Bronchial epithelial cell (primary cell): ENCODE data around the gene PPP1R8. TPM values are rescaled to one million over a fixed set of nuclear protein-coding genes. Genes with fewer than 3 reads are reported as not detected.
"Not testable (repeated sequence)": the region's sequence is repeated elsewhere in the genome, so short reads cannot be mapped to it uniquely, and the experiment has no call there.

Experiments used
- DNase-seq: peaks from one replicate; pipeline ENCODE4 v3.0.0-alpha.2; 2010; ENCODE audit warnings: low read depth
- FAIRE-seq: peaks from 2 replicates; lab custom pipeline; 2011; peaks lifted over from hg19 to GRCh38; lab: Jason Lieb, UNC
- H3K27me3 ChIP-seq: 2 replicates; pipeline ENCODE4 v1.5.1; 2011; ENCODE audit warnings: low read length; ENCODE audit not compliant: control insufficient read depth, insufficient read depth
- H3K36me3 ChIP-seq: 2 replicates; pipeline ENCODE4 v1.5.1; 2011; ENCODE audit warnings: low read length; ENCODE audit not compliant: control insufficient read depth, insufficient read depth
- H3K4me3 ChIP-seq: 2 replicates; pipeline ENCODE4 v1.5.1; 2011; ENCODE audit warnings: mild to moderate bottlenecking, low read depth, low read length, control low read depth
- CTCF ChIP-seq: IDR thresholded peaks from 2 replicates; pipeline ENCODE4 v1.5.1; 2011; ENCODE audit warnings: mild to moderate bottlenecking, moderate library complexity, low read length, control low read depth, inconsistent platforms; ENCODE audit not compliant: insufficient read depth, severe bottlenecking
- total RNA-seq: library from RNA; depleted of rRNA; stranded (reverse); fragments of >200 nt; gene quantifications from 2 replicates; pipeline ENCODE4 v1.2.1, GENCODE V29; 2014

The PPP1R8 gene
- total RNA-seq, 1 donor from 2014 or later = 51.9 TPM

DNA sequence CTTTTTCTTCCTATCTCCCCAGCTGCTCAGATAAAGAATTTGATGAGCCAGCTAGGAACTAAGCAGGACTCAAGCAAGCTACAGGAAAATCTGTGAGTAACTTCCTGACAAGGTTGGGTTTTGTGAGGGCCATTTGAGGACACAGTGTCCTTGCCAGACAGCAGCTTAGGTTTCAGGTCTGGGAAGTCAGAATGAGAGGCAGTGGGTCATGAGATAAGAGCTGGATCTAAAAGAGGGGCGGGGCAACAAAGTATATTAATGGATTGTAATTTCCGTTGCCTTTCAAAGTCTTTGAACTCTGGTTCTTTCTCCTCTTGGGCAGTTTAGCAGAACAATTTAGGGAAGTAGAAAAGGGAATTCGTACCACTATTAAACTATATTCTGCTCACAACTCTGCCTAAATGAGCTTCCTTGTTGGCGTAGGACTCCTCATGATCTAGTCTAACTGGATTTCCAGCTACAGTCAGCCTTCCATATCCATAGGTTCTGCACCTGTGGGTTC is 41.0 kb upstream of the PPP1R8 start:
- Histone ChIP-seq H3K36me3 (peaks cover 10% of the 10 kb centered on the region), H3K27me3 (no peaks in the 10 kb centered on the region), H3K4me3 (no peak overlapping the region)
- DNase-seq (peak; percentile 30), FAIRE-seq (no peak)
- TF ChIP-seq CTCF = no peak

DNA sequence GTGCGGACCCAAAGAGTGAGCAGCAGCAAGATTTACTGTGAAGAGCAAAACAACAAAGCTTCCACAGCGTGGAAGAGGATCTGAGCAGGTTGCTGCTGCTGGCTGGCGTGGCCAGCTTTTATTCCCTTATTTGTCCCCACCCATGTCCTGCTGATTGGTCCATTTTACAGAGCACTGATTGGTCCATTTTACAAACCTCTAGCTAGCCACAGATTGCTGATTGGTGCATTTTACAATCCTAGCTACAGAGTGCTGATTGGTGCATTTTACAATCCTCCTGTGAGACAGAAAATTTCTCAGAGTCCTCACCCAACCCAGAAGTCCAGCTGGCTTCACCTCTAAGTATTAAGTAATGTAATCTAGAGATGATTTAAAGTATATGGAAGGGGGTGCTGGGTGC is 40.3 kb upstream of the PPP1R8 start:
- not testable (repeated sequence) for DNase-seq, H3K4me3 ChIP-seq, H3K27me3 ChIP-seq, FAIRE-seq
- peaks cover 10% of the 10 kb centered on the region for H3K36me3 ChIP-seq

- TF ChIP-seq CTCF = no peak
- FAIRE-seq (no peak), DNase-seq (no peak)
- Histone ChIP-seq H3K4me3 (no peak overlapping the region), H3K27me3 (no peaks in the 10 kb centered on the region), H3K36me3 (peaks cover 16% of the 10 kb centered on the region)
These were observed 35.0 kb upstream of the PPP1R8 start for GRCh38 chr1:27795601-27796000.

DNA sequence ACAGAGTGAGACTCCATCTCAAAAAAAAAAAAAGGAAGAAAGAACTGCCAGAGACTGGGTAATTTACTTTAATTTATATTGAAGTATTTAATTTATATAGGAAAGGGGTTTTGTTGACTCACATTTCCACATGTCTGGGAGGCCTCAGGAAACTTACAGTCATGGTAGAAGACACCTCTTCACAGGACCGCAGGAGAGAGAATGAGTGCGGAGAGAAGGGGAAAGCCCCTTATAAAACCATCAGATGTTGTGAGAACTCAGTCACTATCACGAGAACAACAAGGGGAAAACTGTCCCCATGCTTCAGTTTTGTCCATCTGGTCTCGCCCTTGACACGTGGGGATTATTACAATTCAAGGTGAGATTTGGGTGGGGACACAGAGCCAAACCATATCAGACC is 25.8 kb upstream of the PPP1R8 start:
- H3K27me3 ChIP-seq = no peaks in the 10 kb centered on the region
- FAIRE-seq (no peak), DNase-seq (no peak)
- H3K36me3 ChIP-seq = peaks cover 7% of the 10 kb centered on the region
- TF ChIP-seq CTCF = no peak
- H3K4me3 ChIP-seq = no peak overlapping the region

- Histone ChIP-seq H3K4me3 (no peak overlapping the region), H3K27me3 (no peaks in the 10 kb centered on the region), H3K36me3 (peaks cover 4% of the 10 kb centered on the region)
- FAIRE-seq = no peak
- DNase-seq = no peak
- TF ChIP-seq CTCF = no peak
These were observed 23.8 kb upstream of the PPP1R8 start for GRCh38 chr1:27806758-27807157.

- FAIRE-seq = no peak
- no peak for DNase-seq
- no peak overlapping the region for H3K4me3 ChIP-seq
- TF ChIP-seq CTCF = no peak
- H3K27me3 ChIP-seq = no peaks in the 10 kb centered on the region
- H3K36me3 ChIP-seq = peaks cover 6% of the 10 kb centered on the region
These were observed 23.2 kb upstream of the PPP1R8 start for GRCh38 chr1:27807385-27807784.

GRCh38 chr1:27808131-27808530 is 22.5 kb upstream of the PPP1R8 start:
- H3K36me3 ChIP-seq, H3K4me3 ChIP-seq, FAIRE-seq, DNase-seq, H3K27me3 ChIP-seq: not testable (repeated sequence)
